ENCODE measurements around the gene MARVELD1. TPM values are rescaled to one million over a fixed set of nuclear protein-coding genes. Genes with fewer than 3 reads are reported as not detected.

Gene MARVELD1
- total and polyA plus RNA-seq, 2 experiments from 2014 or later = 29.4 to 64.8 TPM

- no peak overlapping the region for H3K4me3 ChIP-seq
- WGBS, 2 experiments (ENCODE audit: low coverage in 1 of 2, low lambda C conversion rate in 2 of 2, missing lambda C conversion rate in 2 of 2) = 78 to 83% methylated on average over 4 of the region's 4 CpGs
- H3K9me2 ChIP-seq (ENCODE audit: insufficient read depth) = no peaks in the 10 kb centered on the region
- no peaks in the 10 kb centered on the region for H3K27me3 ChIP-seq (replicated peaks; ENCODE audit: insufficient read depth)
- no peaks in the 10 kb centered on the region for H3K9me3 ChIP-seq (ENCODE audit: low read depth)
- no peaks in the 10 kb centered on the region; the same call in 1 of the 2 replicates for H4K20me1 ChIP-seq (ENCODE audit: insufficient read depth)
- H3K4me1 ChIP-seq (ENCODE audit: insufficient read depth) = no peaks in the 10 kb centered on the region
- no peak overlapping the region for H2AFZ ChIP-seq
- no peak for DNase-seq
- no peak for TF ChIP-seq EZH2phosphoT487 (IDR thresholded peaks at IDR 0.05; ENCODE audit: insufficient read depth, low read depth)
- TF ChIP-seq EZH2 (IDR thresholded peaks at IDR 0.05; ENCODE audit: insufficient read depth, poor library complexity, severe bottlenecking) = no peak
- in situ Hi-C loops (cut with MboI) = no loop called here
- no peaks in the 10 kb centered on the region for H3K79me2 ChIP-seq (ENCODE audit: insufficient read depth)
- H3F3A ChIP-seq (ENCODE audit: insufficient read depth) = no peaks in the 10 kb centered on the region
- H3K9ac ChIP-seq = no peak overlapping the region
- H3K27ac ChIP-seq = no peak overlapping the region
- H3K4me2 ChIP-seq (ENCODE audit: unreplicated experiment) = no peak overlapping the region
- H3K36me3 ChIP-seq (ENCODE audit: low read depth) = peaks cover 45% of the 10 kb centered on the region
These were observed 41.2 kb downstream of the MARVELD1 start for GRCh38 chr10:97754726-97755125.

- Histone ChIP-seq H3K9me3 (ENCODE audit: low read depth) (no peaks in the 10 kb centered on the region), H2AFZ (no peak overlapping the region), H3K27me3 (replicated peaks; ENCODE audit: insufficient read depth) (no peaks in the 10 kb centered on the region), H3K36me3 (ENCODE audit: low read depth) (peaks cover 38% of the 10 kb centered on the region), H4K20me1 (ENCODE audit: insufficient read depth) (no peaks in the 10 kb centered on the region; the same call in 1 of the 2 replicates), H3K9ac (no peak overlapping the region), H3K79me2 (ENCODE audit: insufficient read depth) (no peaks in the 10 kb centered on the region), H3K4me2 (ENCODE audit: unreplicated experiment) (no peak overlapping the region), H3F3A (ENCODE audit: insufficient read depth) (no peaks in the 10 kb centered on the region), H3K9me2 (ENCODE audit: insufficient read depth) (no peaks in the 10 kb centered on the region), H3K27ac (no peak overlapping the region), H3K4me3 (no peak overlapping the region), H3K4me1 (ENCODE audit: insufficient read depth) (no peaks in the 10 kb centered on the region)
- in situ Hi-C loops (cut with MboI) = no loop called here
- TF ChIP-seq EZH2phosphoT487 (IDR thresholded peaks at IDR 0.05; ENCODE audit: insufficient read depth, low read depth) (no peak), EZH2 (IDR thresholded peaks at IDR 0.05; ENCODE audit: insufficient read depth, poor library complexity, severe bottlenecking) (no peak)
- 88 to 94% methylated on average over 6 of the region's 6 CpGs for WGBS, 2 experiments (ENCODE audit: low coverage in 1 of 2, low lambda C conversion rate in 2 of 2, missing lambda C conversion rate in 2 of 2)
- DNase-seq = no peak
These were observed 42.2 kb downstream of the MARVELD1 start for GRCh38 chr10:97755718-97756117.

GRCh38 chr10:97757471-97757870 lies 43.9 kb downstream of the MARVELD1 start:
- in situ Hi-C loops (cut with MboI) = no loop called here
- 87 to 88% methylated on average over 6 of the region's 6 CpGs for WGBS, 2 experiments (ENCODE audit: low coverage in 1 of 2, low lambda C conversion rate in 2 of 2, missing lambda C conversion rate in 2 of 2)

GRCh38 chr10:97759158-97759887 lies 45.8 kb downstream of the MARVELD1 start:
- TF ChIP-seq EZH2 (IDR thresholded peaks at IDR 0.05; ENCODE audit: insufficient read depth, poor library complexity, severe bottlenecking) (no peak), EZH2phosphoT487 (IDR thresholded peaks at IDR 0.05; ENCODE audit: insufficient read depth, low read depth) (no peak)
- Histone ChIP-seq H3K36me3 (ENCODE audit: low read depth) (peaks cover 10% of the 10 kb centered on the region; the same call in 1 of the 2 replicates), H3K9ac (no peak overlapping the region), H3K27me3 (replicated peaks; ENCODE audit: insufficient read depth) (no peaks in the 10 kb centered on the region), H3F3A (ENCODE audit: insufficient read depth) (no peaks in the 10 kb centered on the region), H3K79me2 (ENCODE audit: insufficient read depth) (no peaks in the 10 kb centered on the region), H3K4me1 (ENCODE audit: insufficient read depth) (no peaks in the 10 kb centered on the region), H2AFZ (no peak overlapping the region), H3K9me3 (ENCODE audit: low read depth) (no peaks in the 10 kb centered on the region), H3K9me2 (ENCODE audit: insufficient read depth) (no peaks in the 10 kb centered on the region), H3K27ac (no peak overlapping the region), H4K20me1 (ENCODE audit: insufficient read depth) (no peaks in the 10 kb centered on the region; the same call in 1 of the 2 replicates), H3K4me2 (ENCODE audit: unreplicated experiment) (no peak overlapping the region), H3K4me3 (no peak overlapping the region)
- peak; percentile 70 for DNase-seq
- WGBS, 2 experiments (ENCODE audit: low coverage in 1 of 2, low lambda C conversion rate in 2 of 2, missing lambda C conversion rate in 2 of 2) = 36 to 53% methylated on average over 4 to 5 of the region's 5 CpGs
- in situ Hi-C loops (cut with MboI) = no loop called here

More at GRCh38 chr10:97757471-97757870, 43.9 kb downstream of the MARVELD1 start:
- DNase-seq = no peak
- no peak overlapping the region for H2AFZ ChIP-seq
- H3K79me2 ChIP-seq (ENCODE audit: insufficient read depth) = no peaks in the 10 kb centered on the region
- no peaks in the 10 kb centered on the region for H3K9me3 ChIP-seq (ENCODE audit: low read depth)
- H3K27me3 ChIP-seq (replicated peaks; ENCODE audit: insufficient read depth) = no peaks in the 10 kb centered on the region
- no peak overlapping the region for H3K9ac ChIP-seq
- no peaks in the 10 kb centered on the region for H3K9me2 ChIP-seq (ENCODE audit: insufficient read depth)
- no peaks in the 10 kb centered on the region for H3K4me1 ChIP-seq (ENCODE audit: insufficient read depth)
- no peak overlapping the region for H3K4me3 ChIP-seq
- no peak overlapping the region for H3K4me2 ChIP-seq (ENCODE audit: unreplicated experiment)
- H3K27ac ChIP-seq = no peak overlapping the region
- peaks cover 21% of the 10 kb centered on the region; the same call in 1 of the 2 replicates for H3K36me3 ChIP-seq (ENCODE audit: low read depth)
- H3F3A ChIP-seq (ENCODE audit: insufficient read depth) = no peaks in the 10 kb centered on the region
- TF ChIP-seq EZH2phosphoT487 (IDR thresholded peaks at IDR 0.05; ENCODE audit: insufficient read depth, low read depth) = no peak
- no peak for TF ChIP-seq EZH2 (IDR thresholded peaks at IDR 0.05; ENCODE audit: insufficient read depth, poor library complexity, severe bottlenecking)
- no peaks in the 10 kb centered on the region; the same call in 1 of the 2 replicates for H4K20me1 ChIP-seq (ENCODE audit: insufficient read depth)
